HCT116 (cell line): ENCODE measurements around the gene NNT. TPM values are rescaled to one million over a fixed set of nuclear protein-coding genes. Genes with fewer than 3 reads are reported as not detected.

Experiments used
- ATAC-seq: fragments of 200-7000 bp; cut with Tn5 transposase; 2 replicates; pipeline ENCODE4 v1.9.1; 2020; ENCODE audit warnings: mild to moderate bottlenecking, moderate library complexity
- BruUV-seq: library from RNA; stranded (reverse); fragments of 400-500 nt; replicated peaks from 2 replicates; lab custom pipeline; 2021; lab: Mats Ljungman, UMichigan
- CTCF ChIA-PET: fragments of 300-600 bp; sonication (Branson Sonifier 250); formaldehyde crosslinking; loops from one replicate; lab custom pipeline; 2021; ENCODE audit warnings: antibody characterized with exemption; lab: Charles Lee
- POLR2A ChIA-PET: fragments of 300-600, 350-600 bp; sonication (Branson Sonifier 250); formaldehyde crosslinking; loops from one replicate; lab custom pipeline; 2021; ENCODE audit warnings: antibody characterized with exemption; lab: Charles Lee
- RAD21 ChIA-PET, 2 experiments: fragments of 300-600 bp; sonication (Branson Sonifier 250); formaldehyde crosslinking; loops; one replicate each; lab custom pipeline; 2023; ENCODE audit warnings: low total read pairs in 2 of 2; ENCODE audit not compliant: uncharacterized antibody in 2 of 2, unreplicated experiment in 2 of 2, low non-redundant PET in 1 of 2; lab: Charles Lee
- DNase-seq: peaks from one replicate; pipeline ENCODE4 v3.0.0-alpha.2; 2010; ENCODE audit warnings: low read depth, low spot score
- H2AFZ ChIP-seq: fragments of 200-600 bp; shearing (Covaris generic), sonication (generic); 2 replicates; pipeline ENCODE4 v1.6.1; 2017; ENCODE audit warnings: low read depth, mixed run types, mixed read lengths, antibody characterized with exemption, low read length; ENCODE audit not compliant: poor library complexity, severe bottlenecking
- H3K27ac ChIP-seq: 2 replicates; pipeline ENCODE4 v1.5.1; 2012; ENCODE audit warnings: low read depth, low read length
- H3K27me3 ChIP-seq: fragments of 200-600 bp; sonication (generic); 2 replicates; pipeline ENCODE4 v1.6.1; 2016; ENCODE audit warnings: mixed run types, low read length, mixed read lengths; ENCODE audit not compliant: insufficient read depth
- H3K36me3 ChIP-seq, 2 experiments: fragments of 200-500 bp in 1 of 2; fragments of 200-600 bp in 1 of 2; sonication (Bioruptor generic) in 1 of 2; sonication (generic) in 1 of 2; 2 replicates each; pipeline versions ENCODE4 v1.5.1 to v1.6.1; 2014 to 2016; ENCODE audit warnings: low read length in 2 of 2, inconsistent platforms in 1 of 2, mixed read lengths in 1 of 2, mixed run types in 1 of 2; ENCODE audit not compliant: insufficient read depth in 2 of 2, control insufficient read depth in 1 of 2
- H3K4me1 ChIP-seq, 2 experiments: fragments of 200-600 bp in 1 of 2; sonication (generic) in 1 of 2; 2 replicates each; pipeline versions ENCODE4 v1.5.1 to v1.6.1; 2012 to 2017; ENCODE audit warnings: low read length in 2 of 2, inconsistent platforms in 1 of 2, mild to moderate bottlenecking in 1 of 2, mixed read lengths in 1 of 2, mixed run types in 1 of 2, moderate library complexity in 1 of 2; ENCODE audit not compliant: insufficient read depth in 2 of 2, control insufficient read depth in 1 of 2
- H3K4me2 ChIP-seq: fragments of 200-600 bp; sonication (generic); 2 replicates; pipeline ENCODE4 v1.6.1; 2017; ENCODE audit warnings: mixed run types, low read length, mixed read lengths
- H3K4me3 ChIP-seq, 2 experiments: fragments of 200-600 bp in 1 of 2; sonication (generic) in 1 of 2; replicated peaks in 1 of 2; 2 replicates each; pipeline ENCODE4 v1.5.1; 2011 to 2016; ENCODE audit warnings: low read length in 2 of 2, control low read depth in 1 of 2, low read depth in 1 of 2, mild to moderate bottlenecking in 1 of 2, mixed read lengths in 1 of 2, mixed run types in 1 of 2
- H3K79me2 ChIP-seq: fragments of 200-600 bp; sonication (generic); 2 replicates; pipeline ENCODE4 v1.6.1; 2017; ENCODE audit warnings: mild to moderate bottlenecking, mixed run types, low read length, moderate library complexity, mixed read lengths; ENCODE audit not compliant: insufficient read depth
- H3K9ac ChIP-seq: fragments of 200-600 bp; sonication (generic); 2 replicates; pipeline ENCODE4 v1.6.1; 2016; ENCODE audit warnings: low read length, mixed read lengths
- H3K9me2 ChIP-seq: fragments of 200-600 bp; sonication (generic), shearing (Covaris generic); 2 replicates; pipeline ENCODE4 v1.6.1; 2017; ENCODE audit warnings: mixed run types, mild to moderate bottlenecking, moderate library complexity; ENCODE audit not compliant: insufficient read depth
- H3K9me3 ChIP-seq, 2 experiments: fragments of 200-500 bp in 1 of 2; fragments of 200-600 bp in 1 of 2; sonication (Bioruptor generic) in 1 of 2; sonication (generic) in 1 of 2; 2 replicates each; pipeline ENCODE4 v1.6.1; 2014 to 2017; ENCODE audit warnings: low read length in 2 of 2, mixed read lengths in 2 of 2, inconsistent platforms in 1 of 2, low read depth in 1 of 2, mild to moderate bottlenecking in 1 of 2, mixed run types in 1 of 2, moderate library complexity in 1 of 2; ENCODE audit not compliant: control insufficient read depth in 1 of 2, insufficient read depth in 1 of 2
- H4K20me1 ChIP-seq: fragments of 200-600 bp; sonication (generic), shearing (Covaris generic); 2 replicates; pipeline ENCODE4 v1.6.1; 2017; ENCODE audit warnings: mixed run types, mild to moderate bottlenecking, moderate library complexity; ENCODE audit not compliant: insufficient read depth
- ATF3 ChIP-seq: IDR thresholded peaks from 2 replicates; pipeline ENCODE4 v1.6.1; 2012
- CBX3 ChIP-seq: IDR thresholded peaks from 2 replicates; pipeline ENCODE4 v1.6.1; 2012; ENCODE audit warnings: low read depth
- CEBPB ChIP-seq: IDR thresholded peaks from 2 replicates; pipeline ENCODE4 v1.6.1; 2012; ENCODE audit warnings: low read depth
- CTCF ChIP-seq, 3 experiments: fragments of 200-600 bp in 1 of 3; sonication (generic) in 1 of 3; IDR thresholded peaks in 2 of 3; conservative IDR thresholded peaks in 1 of 3; 2 replicates each; pipeline ENCODE4 v1.5.1; 2012 to 2017; ENCODE audit warnings: low read depth in 2 of 3, low read length in 2 of 3, antibody characterized with exemption in 1 of 3, borderline replicate concordance in 1 of 3, control low read depth in 1 of 3, mild to moderate bottlenecking in 1 of 3, mixed read lengths in 1 of 3, mixed run types in 1 of 3, moderate library complexity in 1 of 3; ENCODE audit not compliant: insufficient read depth in 1 of 3
- EGR1 ChIP-seq: IDR thresholded peaks from 2 replicates; pipeline ENCODE4 v1.6.1; 2012; ENCODE audit warnings: low read depth
- ELF1 ChIP-seq: IDR thresholded peaks from 2 replicates; pipeline ENCODE4 v1.6.1; 2012; ENCODE audit warnings: low read depth, borderline replicate concordance
- EZH2 ChIP-seq: fragments of 200-600 bp; sonication (generic); IDR thresholded peaks from 2 replicates; pipeline ENCODE4 v1.6.1; 2017; ENCODE audit warnings: antibody characterized with exemption, mixed run types
- EZH2phosphoT487 ChIP-seq: fragments of 200-600 bp; IDR thresholded peaks from 2 replicates; pipeline ENCODE4 v1.6.1; 2018; ENCODE audit warnings: antibody characterized with exemption, borderline replicate concordance
- FOSL1 ChIP-seq: IDR thresholded peaks from 2 replicates; pipeline ENCODE4 v1.6.1; 2012; ENCODE audit warnings: low read depth
- JUND ChIP-seq: IDR thresholded peaks from 2 replicates; pipeline ENCODE4 v1.6.1; 2012
- MAX ChIP-seq: IDR thresholded peaks from 2 replicates; pipeline ENCODE4 v1.6.1; 2012
- POLR2A ChIP-seq: IDR thresholded peaks from 2 replicates; pipeline ENCODE4 v1.7.0; 2011; ENCODE audit warnings: borderline replicate concordance; ENCODE audit not compliant: insufficient read depth, insufficient read length; ENCODE audit errors: extremely low read depth
- POLR2AphosphoS5 ChIP-seq: IDR thresholded peaks from 2 replicates; pipeline ENCODE4 v1.6.1; 2011; ENCODE audit warnings: mild to moderate bottlenecking, low read depth, low read length, moderate library complexity
- RAD21 ChIP-seq: IDR thresholded peaks from 2 replicates; pipeline ENCODE4 v1.6.1; 2012; ENCODE audit warnings: low read depth, mild to moderate bottlenecking
- SIN3A ChIP-seq: IDR thresholded peaks from 2 replicates; pipeline ENCODE4 v1.6.1; 2012; ENCODE audit warnings: low read depth
- SRF ChIP-seq: IDR thresholded peaks from 2 replicates; pipeline ENCODE4 v1.6.1; 2012; ENCODE audit warnings: low read depth
- TCF7L2 ChIP-seq: IDR thresholded peaks from 2 replicates; pipeline ENCODE4 v1.7.0; 2011; ENCODE audit warnings: borderline replicate concordance, inconsistent platforms; ENCODE audit not compliant: insufficient read depth, insufficient read length; ENCODE audit errors: extremely low read depth
- YY1 ChIP-seq: IDR thresholded peaks from 2 replicates; pipeline ENCODE4 v1.6.1; 2011; ENCODE audit warnings: low read length, low read depth, moderate library complexity, mild to moderate bottlenecking; ENCODE audit not compliant: insufficient replicate concordance; ENCODE audit errors: extremely low read depth
- ZBTB33 ChIP-seq: IDR thresholded peaks from 2 replicates; pipeline ENCODE4 v1.6.1; 2011; ENCODE audit warnings: mild to moderate bottlenecking, low read length, moderate library complexity; ENCODE audit not compliant: insufficient replicate concordance; ENCODE audit errors: extremely low read depth
- ZFX ChIP-seq: fragments of 450-650 bp; IDR thresholded peaks from 2 replicates; pipeline ENCODE4 v1.6.1; 2017
- ZNF274 ChIP-seq: fragments of 200-500 bp; sonication (Bioruptor generic); IDR thresholded peaks from 2 replicates; pipeline ENCODE4 v1.6.1; 2014; ENCODE audit warnings: mild to moderate bottlenecking, low read depth, low read length, inconsistent platforms
- intact Hi-C: fragments of 100-400 bp; cut with micrococcal nuclease; formaldehyde crosslinking; loops from 2 replicates; pipeline ENCODE4 v1.10.0; 2022
- total RNA-seq: library from RNA; stranded (reverse); gene quantifications from one replicate; pipeline ENCODE4 v1.2.1, GENCODE V29; 2021; ENCODE audit not compliant: unreplicated experiment

The NNT gene
- total RNA-seq, 1 experiment from 2014 or later = 0.32 TPM

- Histone ChIP-seq H3K4me3 (peak within 1 kb of the TSS; percentile 81 to 84), H4K20me1 (no peaks in the 10 kb centered on the region), H3K27me3 (no peaks in the 10 kb centered on the region), H3K4me1 (peaks cover 10 to 18% of the 10 kb centered on the region in 2 experiments), H2AFZ (peak within 1 kb of the TSS; percentile 85), H3K36me3 (peaks cover 16 to 22% of the 10 kb centered on the region in 2 experiments; a peak in 3 of 4 replicates), H3K79me2 (peaks cover 44% of the 10 kb centered on the region), H3K9ac (peak within 1 kb of the TSS; percentile 77), H3K9me2 (no peaks in the 10 kb centered on the region)
- intact Hi-C loops = loop anchor here (5.0 kb wide), 1 partner anchor 75 kb away; the partner anchor contains the start of gene TMEM267
- CTCF ChIA-PET = no interaction called here
- POLR2A ChIA-PET = interaction anchor here (1.0 kb wide), 1 partner anchor 73 kb away, joined by 3 read pairs; the partner anchor contains the start of gene TMEM267
- BruUV-seq = no TSS peak
- TF ChIP-seq SIN3A (no peak), SRF (no peak), EZH2phosphoT487 (no peak), POLR2A (no peak), CTCF (IDR thresholded peaks at IDR 0.05 in 2 of 3, conservative IDR thresholded peaks at IDR 0.05 in 1 of 3; ENCODE audit: borderline replicate concordance in 1 of 3, insufficient read depth in 1 of 3, low read depth in 2 of 3, low read length in 2 of 3) (peak; percentile 41 to 65 (median 57); a peak in 5 of 6 replicates), CBX3 (no peak), TCF7L2 (no peak), ELF1 (no peak), ZFX (peak; percentile 97), EGR1 (peak; percentile 43), MAX (peak; percentile 18; the same call in 1 of the 2 replicates), YY1 (peak; percentile 29), RAD21 (no peak), POLR2AphosphoS5 (peak; percentile 62), ZNF274 (no peak), JUND (no peak), ZBTB33 (peak; percentile 78), ATF3 (no peak), FOSL1 (no peak), EZH2 (no peak), CEBPB (no peak)
- TF ChIP-seq, all 23 proteins: peak for 7
- DNase-seq = peak; percentile 64
- Histone ChIP-seq H3K9me3 (no peaks in the 10 kb centered on the region), H3K27ac (peak within 1 kb of the TSS; percentile 97), H3K4me2 (peak within 1 kb of the TSS; percentile 94)
- RAD21 ChIA-PET = no interaction called here
- peak; percentile 89 for ATAC-seq
Observed at GRCh38 chr5:43556857-43557542, 46.0 kb upstream of the NNT start, which contains the start of gene PAIP1. PAIP1 (minus strand) TSS chr5:43557077; CDS start chr5:43556846, 231 bp downstream.
